Liver (tissue), 3 donors: ENCODE data around the gene TBC1D28.
"Not testable (repeated sequence)": the region's sequence is repeated elsewhere in the genome, so short reads cannot be mapped to it uniquely, and the experiment has no call there.

ENCODE experiments used
- CTCF ChIP-seq: fragments of 150-350 bp; IDR thresholded peaks from 2 replicates; pipeline ENCODE4 v1.5.1; 2017; ENCODE audit warnings: improper control_type of control experiment, low read depth, low read length; ENCODE audit not compliant: missing input control
- EGR1 ChIP-seq, 2 donors: IDR thresholded peaks; 2 replicates each; pipeline ENCODE4 v1.6.1; 2016 to 2018; ENCODE audit warnings: antibody characterized with exemption in 2 of 2, low read depth in 2 of 2
- FOXA1 ChIP-seq: IDR thresholded peaks from 2 replicates; pipeline ENCODE4 v1.6.1; 2016; ENCODE audit warnings: antibody characterized with exemption
- GABPA ChIP-seq, 2 donors: IDR thresholded peaks in 1 of 2; conservative IDR thresholded peaks in 1 of 2; 2 replicates each; pipeline ENCODE4 v1.6.1; 2016; ENCODE audit warnings: antibody characterized with exemption in 2 of 2, mild to moderate bottlenecking in 1 of 2, moderate library complexity in 1 of 2
- donor health status: healthy.
- donor health status: healthy.

- TF ChIP-seq CTCF; FOXA1; EGR1 (IDR thresholded peaks at IDR 0.05; ENCODE audit: low read depth in 2 of 2); GABPA (IDR thresholded peaks at IDR 0.05 in 1 of 2, conservative IDR thresholded peaks at IDR 0.05 in 1 of 2): not testable (repeated sequence)
Observed at GRCh38 chr17:18634550-18635263, 9.5 kb downstream of the TBC1D28 start.
